ENCODE results near the gene MXRA8.
"Not testable (repeated sequence)": the region's sequence is repeated elsewhere in the genome, so short reads cannot be mapped to it uniquely, and the experiment has no call there.

MXRA8 gene

GRCh38 chr1:1406101-1406820, 47.9 kb upstream of the MXRA8 start:
- DNase-seq (ENCODE audit: low read depth in 1 of 2, low spot score in 1 of 2): peak in 1 of 2 experiments; percentile 32
- peak overlapping the region; percentile 86 for H3K4me3 ChIP-seq (replicated peaks; ENCODE audit: insufficient read depth, low read length)
- H3K27me3 ChIP-seq (ENCODE audit: insufficient read depth, poor library complexity, severe bottlenecking): no peaks in the 10 kb centered on the region
- H3K27ac ChIP-seq (replicated peaks): peak overlapping the region; percentile 84
- TF ChIP-seq, protein P1, sequence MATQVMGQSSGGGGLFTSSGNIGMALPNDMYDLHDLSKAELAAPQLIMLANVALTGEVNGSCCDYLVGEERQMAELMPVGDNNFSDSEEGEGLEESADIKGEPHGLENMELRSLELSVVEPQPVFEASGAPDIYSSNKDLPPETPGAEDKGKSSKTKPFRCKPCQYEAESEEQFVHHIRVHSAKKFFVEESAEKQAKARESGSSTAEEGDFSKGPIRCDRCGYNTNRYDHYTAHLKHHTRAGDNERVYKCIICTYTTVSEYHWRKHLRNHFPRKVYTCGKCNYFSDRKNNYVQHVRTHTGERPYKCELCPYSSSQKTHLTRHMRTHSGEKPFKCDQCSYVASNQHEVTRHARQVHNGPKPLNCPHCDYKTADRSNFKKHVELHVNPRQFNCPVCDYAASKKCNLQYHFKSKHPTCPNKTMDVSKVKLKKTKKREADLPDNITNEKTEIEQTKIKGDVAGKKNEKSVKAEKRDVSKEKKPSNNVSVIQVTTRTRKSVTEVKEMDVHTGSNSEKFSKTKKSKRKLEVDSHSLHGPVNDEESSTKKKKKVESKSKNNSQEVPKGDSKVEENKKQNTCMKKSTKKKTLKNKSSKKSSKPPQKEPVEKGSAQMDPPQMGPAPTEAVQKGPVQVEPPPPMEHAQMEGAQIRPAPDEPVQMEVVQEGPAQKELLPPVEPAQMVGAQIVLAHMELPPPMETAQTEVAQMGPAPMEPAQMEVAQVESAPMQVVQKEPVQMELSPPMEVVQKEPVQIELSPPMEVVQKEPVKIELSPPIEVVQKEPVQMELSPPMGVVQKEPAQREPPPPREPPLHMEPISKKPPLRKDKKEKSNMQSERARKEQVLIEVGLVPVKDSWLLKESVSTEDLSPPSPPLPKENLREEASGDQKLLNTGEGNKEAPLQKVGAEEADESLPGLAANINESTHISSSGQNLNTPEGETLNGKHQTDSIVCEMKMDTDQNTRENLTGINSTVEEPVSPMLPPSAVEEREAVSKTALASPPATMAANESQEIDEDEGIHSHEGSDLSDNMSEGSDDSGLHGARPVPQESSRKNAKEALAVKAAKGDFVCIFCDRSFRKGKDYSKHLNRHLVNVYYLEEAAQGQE (IDR thresholded peaks at IDR 0.05; ENCODE audit: insufficient replicate concordance, low read depth): no peak
- TF ChIP-seq SPI1 (IDR thresholded peaks at IDR 0.05; ENCODE audit: borderline replicate concordance, low read depth): no peak
- no peak for TF ChIP-seq CTCF (IDR thresholded peaks at IDR 0.05; ENCODE audit: insufficient read depth, low read length)
- no peak for TF ChIP-seq POLR2AphosphoS5 (IDR thresholded peaks at IDR 0.05; ENCODE audit: low read depth)
- no peak for TF ChIP-seq GABPA (IDR thresholded peaks at IDR 0.05; ENCODE audit: low read depth)

GRCh38 chr1:1403653-1404052, 45.3 kb upstream of the MXRA8 start:
- no peak for TF ChIP-seq CTCF (IDR thresholded peaks at IDR 0.05; ENCODE audit: insufficient read depth, low read length)
- no peak; the same call in 1 of the 2 replicates for TF ChIP-seq POLR2AphosphoS5 (IDR thresholded peaks at IDR 0.05; ENCODE audit: low read depth)
- TF ChIP-seq SPI1 (IDR thresholded peaks at IDR 0.05; ENCODE audit: borderline replicate concordance, low read depth): no peak
- TF ChIP-seq GABPA (IDR thresholded peaks at IDR 0.05; ENCODE audit: low read depth): no peak
- TF ChIP-seq, protein P1 (IDR thresholded peaks at IDR 0.05; ENCODE audit: insufficient replicate concordance, low read depth): no peak
- no peak for DNase-seq (ENCODE audit: low read depth in 1 of 2, low spot score in 1 of 2)
- H3K27ac ChIP-seq (replicated peaks): no peak overlapping the region
- no peak overlapping the region for H3K4me3 ChIP-seq (replicated peaks; ENCODE audit: insufficient read depth, low read length)
- H3K27me3 ChIP-seq (ENCODE audit: insufficient read depth, poor library complexity, severe bottlenecking): no peaks in the 10 kb centered on the region

DNA sequence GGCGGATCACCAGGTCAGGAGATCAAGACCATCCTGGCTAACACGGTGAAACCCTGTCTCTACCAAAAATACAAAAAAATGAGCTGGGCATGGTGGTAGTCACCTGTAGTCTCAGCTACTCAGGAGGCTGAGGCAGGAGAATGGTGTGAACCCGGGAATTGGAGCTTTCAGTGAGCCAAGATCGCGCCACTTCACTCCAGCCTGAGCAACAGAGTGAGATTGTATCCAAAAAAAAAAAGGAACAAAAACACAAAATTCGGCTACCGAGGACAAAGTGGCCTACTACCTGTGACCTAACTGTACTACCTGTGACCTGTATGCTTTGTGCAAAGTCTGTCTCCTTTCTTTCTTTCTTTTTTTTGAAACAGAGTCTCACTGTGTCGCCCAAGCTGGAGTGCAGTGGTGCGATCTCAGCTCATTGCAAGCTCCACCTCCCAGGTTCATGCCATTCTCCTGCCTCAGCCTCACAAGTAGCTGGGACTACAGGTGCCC, 44.6 kb upstream of the MXRA8 start:
- H3K27me3 ChIP-seq (ENCODE audit: insufficient read depth, poor library complexity, severe bottlenecking); DNase-seq (ENCODE audit: low read depth in 1 of 2, low spot score in 1 of 2); H3K4me3 ChIP-seq (replicated peaks; ENCODE audit: insufficient read depth, low read length); H3K27ac ChIP-seq (replicated peaks): not testable (repeated sequence)

GRCh38 chr1:1402072-1402900, 43.9 kb upstream of the MXRA8 start:
- no peaks in the 10 kb centered on the region for H3K27me3 ChIP-seq (ENCODE audit: insufficient read depth, poor library complexity, severe bottlenecking)
- DNase-seq (ENCODE audit: low read depth in 1 of 2, low spot score in 1 of 2): peak in 1 of 2 experiments; percentile 59
- TF ChIP-seq CTCF (IDR thresholded peaks at IDR 0.05; ENCODE audit: insufficient read depth, low read length) (peak; percentile 63), GABPA (IDR thresholded peaks at IDR 0.05; ENCODE audit: low read depth) (no peak), SPI1 (IDR thresholded peaks at IDR 0.05; ENCODE audit: borderline replicate concordance, low read depth) (no peak), POLR2AphosphoS5 (IDR thresholded peaks at IDR 0.05; ENCODE audit: low read depth) (peak; percentile 10; the same call in 1 of the 2 replicates)
- TF ChIP-seq, protein P1 (IDR thresholded peaks at IDR 0.05; ENCODE audit: insufficient replicate concordance, low read depth): no peak
- no peak overlapping the region for H3K27ac ChIP-seq (replicated peaks)
- H3K4me3 ChIP-seq (replicated peaks; ENCODE audit: insufficient read depth, low read length): no peak overlapping the region
